IPS-18a (cell line): ENCODE results near the gene MAST2.
"Not testable (repeated sequence)": the region's sequence is repeated elsewhere in the genome, so short reads cannot be mapped to it uniquely, and the experiment has no call there.

ENCODE experiments used
- H3K27ac ChIP-seq: one replicate; pipeline ENCODE4 v1.5.1; 2013; ENCODE audit warnings: low read length
- H3K27me3 ChIP-seq: one replicate; pipeline ENCODE4 v1.6.1; 2013; ENCODE audit warnings: mild to moderate bottlenecking, low read length; ENCODE audit not compliant: control insufficient read depth, insufficient read depth
- H3K36me3 ChIP-seq: one replicate; pipeline ENCODE4 v1.6.1; 2013; ENCODE audit warnings: low read depth, low read length; ENCODE audit not compliant: control insufficient read depth
- H3K4me1 ChIP-seq: one replicate; pipeline ENCODE4 v1.6.1; 2013; ENCODE audit warnings: low read depth, low read length; ENCODE audit not compliant: control insufficient read depth
- H3K4me3 ChIP-seq: one replicate; pipeline ENCODE4 v1.5.1; 2013; ENCODE audit warnings: low read length
- H3K9ac ChIP-seq: one replicate; pipeline ENCODE4 v1.6.1; 2013; ENCODE audit warnings: mild to moderate bottlenecking, low read length, moderate library complexity
- H3K9me3 ChIP-seq: one replicate; pipeline ENCODE4 v1.6.1; 2013; ENCODE audit warnings: low read depth, low read length; ENCODE audit not compliant: control insufficient read depth

MAST2 gene

GRCh38 chr1:45820173-45820572 is 16.8 kb downstream of the MAST2 start:
- Histone ChIP-seq H3K27ac (no peak overlapping the region), H3K4me1 (no peaks in the 10 kb centered on the region), H3K36me3 (peaks cover 2% of the 10 kb centered on the region)

GRCh38 chr1:45820788-45821187 is 17.4 kb downstream of the MAST2 start:
- H3K27me3 ChIP-seq: no peaks in the 10 kb centered on the region
- peaks cover 6% of the 10 kb centered on the region for H3K36me3 ChIP-seq
- H3K4me3 ChIP-seq: no peak overlapping the region
- no peaks in the 10 kb centered on the region for H3K9me3 ChIP-seq
- no peak overlapping the region for H3K27ac ChIP-seq
- no peak overlapping the region for H3K9ac ChIP-seq
- no peaks in the 10 kb centered on the region for H3K4me1 ChIP-seq

More at GRCh38 chr1:45820173-45820572, 16.8 kb downstream of the MAST2 start:
- Histone ChIP-seq H3K27me3 (no peaks in the 10 kb centered on the region), H3K4me3 (no peak overlapping the region), H3K9me3 (no peaks in the 10 kb centered on the region), H3K9ac (no peak overlapping the region)

GRCh38 chr1:45822644-45823043 is 19.2 kb downstream of the MAST2 start:
- Histone ChIP-seq H3K27ac (no peak overlapping the region), H3K36me3 (peaks cover 6% of the 10 kb centered on the region), H3K4me3 (no peak overlapping the region), H3K4me1 (no peaks in the 10 kb centered on the region), H3K9ac (no peak overlapping the region), H3K9me3 (no peaks in the 10 kb centered on the region), H3K27me3 (no peaks in the 10 kb centered on the region)

GRCh38 chr1:45824607-45825006 is 21.2 kb downstream of the MAST2 start:
- Histone ChIP-seq H3K9ac (no peak overlapping the region), H3K9me3 (no peaks in the 10 kb centered on the region), H3K4me3 (no peak overlapping the region), H3K36me3 (peaks cover 12% of the 10 kb centered on the region), H3K27me3 (no peaks in the 10 kb centered on the region), H3K4me1 (no peaks in the 10 kb centered on the region), H3K27ac (no peak overlapping the region)

GRCh38 chr1:45827256-45827655 is 23.8 kb downstream of the MAST2 start:
- H3K9ac ChIP-seq: no peak overlapping the region
- H3K4me3 ChIP-seq: no peak overlapping the region
- H3K36me3 ChIP-seq: peaks cover 19% of the 10 kb centered on the region
- H3K27me3 ChIP-seq: no peaks in the 10 kb centered on the region
- H3K9me3 ChIP-seq: no peaks in the 10 kb centered on the region
- H3K27ac ChIP-seq: no peak overlapping the region
- no peaks in the 10 kb centered on the region for H3K4me1 ChIP-seq

GRCh38 chr1:45828841-45829240 is 25.4 kb downstream of the MAST2 start:
- Histone ChIP-seq H3K27ac (no peak overlapping the region), H3K4me3 (no peak overlapping the region), H3K9me3 (no peaks in the 10 kb centered on the region), H3K36me3 (peaks cover 19% of the 10 kb centered on the region), H3K9ac (no peak overlapping the region), H3K4me1 (no peaks in the 10 kb centered on the region), H3K27me3 (no peaks in the 10 kb centered on the region)

GRCh38 chr1:45833361-45833760 is 29.9 kb downstream of the MAST2 start:
- no peaks in the 10 kb centered on the region for H3K27me3 ChIP-seq
- no peak overlapping the region for H3K27ac ChIP-seq
- no peak overlapping the region for H3K9ac ChIP-seq
- H3K36me3 ChIP-seq: peaks cover 24% of the 10 kb centered on the region
- no peaks in the 10 kb centered on the region for H3K4me1 ChIP-seq
- H3K9me3 ChIP-seq: no peaks in the 10 kb centered on the region
- H3K4me3 ChIP-seq: no peak overlapping the region

- Histone ChIP-seq H3K9ac (no peak overlapping the region), H3K36me3 (peaks cover 17% of the 10 kb centered on the region), H3K9me3 (no peaks in the 10 kb centered on the region)
These were observed 31.3 kb downstream of the MAST2 start for GRCh38 chr1:45834689-45835088.

GRCh38 chr1:45836451-45836850 is 33.0 kb downstream of the MAST2 start:
- Histone ChIP-seq H3K27ac (no peak overlapping the region), H3K9ac (no peak overlapping the region), H3K4me1 (no peaks in the 10 kb centered on the region), H3K36me3 (peaks cover 11% of the 10 kb centered on the region), H3K27me3 (no peaks in the 10 kb centered on the region), H3K4me3 (no peak overlapping the region), H3K9me3 (no peaks in the 10 kb centered on the region)

More at GRCh38 chr1:45834689-45835088, 31.3 kb downstream of the MAST2 start:
- H3K27me3 ChIP-seq: no peaks in the 10 kb centered on the region
- no peaks in the 10 kb centered on the region for H3K4me1 ChIP-seq
- no peak overlapping the region for H3K27ac ChIP-seq
- no peak overlapping the region for H3K4me3 ChIP-seq

GRCh38 chr1:45836861-45837260 is 33.4 kb downstream of the MAST2 start:
- H3K36me3 ChIP-seq: peaks cover 11% of the 10 kb centered on the region
- not testable (repeated sequence) for H3K4me3 ChIP-seq, H3K9me3 ChIP-seq, H3K27me3 ChIP-seq, H3K4me1 ChIP-seq, H3K27ac ChIP-seq, H3K9ac ChIP-seq

GRCh38 chr1:45838322-45838721 is 34.9 kb downstream of the MAST2 start:
- not testable (repeated sequence) for H3K9ac ChIP-seq, H3K27ac ChIP-seq, H3K9me3 ChIP-seq, H3K4me1 ChIP-seq, H3K27me3 ChIP-seq, H3K4me3 ChIP-seq
- H3K36me3 ChIP-seq: peaks cover 11% of the 10 kb centered on the region

- no peak overlapping the region for H3K4me3 ChIP-seq
- H3K27ac ChIP-seq: no peak overlapping the region
- H3K36me3 ChIP-seq: peaks cover 3% of the 10 kb centered on the region
- no peak overlapping the region for H3K9ac ChIP-seq
- H3K9me3 ChIP-seq: no peaks in the 10 kb centered on the region
- no peaks in the 10 kb centered on the region for H3K27me3 ChIP-seq
- no peaks in the 10 kb centered on the region for H3K4me1 ChIP-seq
These were observed 37.3 kb downstream of the MAST2 start for GRCh38 chr1:45840704-45841103.
